ENCODE measurements around the gene MAML2. TPM values are rescaled to one million over a fixed set of nuclear protein-coding genes. Genes with fewer than 3 reads are reported as not detected.
A peak's percentile ranks its signal among the peaks of the same experiment; 100 is the strongest.

The MAML2 gene
- total RNA-seq, 4 donors from 2014 or later, result 19.0 to 36.4 (median 31.4) TPM

GRCh38 chr11:96388891-96389719 is 46.1 kb upstream of the MAML2 start:
- no peak for DNase-seq
- Histone ChIP-seq H3K4me3 (replicated peaks in 1 of 3) (peak overlapping the region; percentile 65 to 88 (median 75)), H3K27ac (peak overlapping the region; percentile 58 to 79 (median 79)), H3K36me3 (no peaks in the 10 kb centered on the region), H3K4me1 (peaks cover 8 to 15% of the 10 kb centered on the region in 2 donors), H3K27me3 (no peaks in the 10 kb centered on the region), H3K9me3 (no peaks in the 10 kb centered on the region)
- WGBS, 2 donors, result 0 to 1% methylated on average over 22 to 26 of the region's 30 CpGs
- intact Hi-C loops (cut with DNase I), result no loop called here
- TF ChIP-seq POLR2A (IDR thresholded peaks at IDR 0.05), result no peak
- TF ChIP-seq, protein P1, sequence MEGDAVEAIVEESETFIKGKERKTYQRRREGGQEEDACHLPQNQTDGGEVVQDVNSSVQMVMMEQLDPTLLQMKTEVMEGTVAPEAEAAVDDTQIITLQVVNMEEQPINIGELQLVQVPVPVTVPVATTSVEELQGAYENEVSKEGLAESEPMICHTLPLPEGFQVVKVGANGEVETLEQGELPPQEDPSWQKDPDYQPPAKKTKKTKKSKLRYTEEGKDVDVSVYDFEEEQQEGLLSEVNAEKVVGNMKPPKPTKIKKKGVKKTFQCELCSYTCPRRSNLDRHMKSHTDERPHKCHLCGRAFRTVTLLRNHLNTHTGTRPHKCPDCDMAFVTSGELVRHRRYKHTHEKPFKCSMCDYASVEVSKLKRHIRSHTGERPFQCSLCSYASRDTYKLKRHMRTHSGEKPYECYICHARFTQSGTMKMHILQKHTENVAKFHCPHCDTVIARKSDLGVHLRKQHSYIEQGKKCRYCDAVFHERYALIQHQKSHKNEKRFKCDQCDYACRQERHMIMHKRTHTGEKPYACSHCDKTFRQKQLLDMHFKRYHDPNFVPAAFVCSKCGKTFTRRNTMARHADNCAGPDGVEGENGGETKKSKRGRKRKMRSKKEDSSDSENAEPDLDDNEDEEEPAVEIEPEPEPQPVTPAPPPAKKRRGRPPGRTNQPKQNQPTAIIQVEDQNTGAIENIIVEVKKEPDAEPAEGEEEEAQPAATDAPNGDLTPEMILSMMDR (IDR thresholded peaks at IDR 0.05), result peak in 1 of 6 experiments; percentile 16

- WGBS, 2 donors, result 90% methylated on average over 2 of the region's 2 CpGs
Observed at GRCh38 chr11:96385187-96385586, 42.2 kb upstream of the MAML2 start.

GRCh38 chr11:96384156-96384555 is 41.2 kb upstream of the MAML2 start:
- no peak for DNase-seq
- H3K4me1 ChIP-seq, result peaks cover 0 to 8% of the 10 kb centered on the region in 2 donors
- no peak overlapping the region for H3K4me3 ChIP-seq (replicated peaks in 1 of 3)
- peaks cover 4 to 5% of the 10 kb centered on the region in 2 donors for H3K36me3 ChIP-seq
- no peak overlapping the region for H3K27ac ChIP-seq
- TF ChIP-seq, protein P1 (IDR thresholded peaks at IDR 0.05), result no peak
- no peak for TF ChIP-seq POLR2A (IDR thresholded peaks at IDR 0.05)
- no peaks in the 10 kb centered on the region for H3K9me3 ChIP-seq
- no peaks in the 10 kb centered on the region for H3K27me3 ChIP-seq
- intact Hi-C loops (cut with DNase I), result no loop called here
- 62 to 68% methylated on average over 3 of the region's 3 CpGs for WGBS, 2 donors

More at GRCh38 chr11:96385187-96385586, 42.2 kb upstream of the MAML2 start:
- Histone ChIP-seq H3K27ac (no peak overlapping the region), H3K9me3 (no peaks in the 10 kb centered on the region), H3K4me1 (peaks cover 0 to 8% of the 10 kb centered on the region in 2 donors), H3K27me3 (no peaks in the 10 kb centered on the region), H3K36me3 (peaks cover 4 to 5% of the 10 kb centered on the region in 2 donors), H3K4me3 (replicated peaks in 1 of 3) (no peak overlapping the region)
- TF ChIP-seq, protein P1 (IDR thresholded peaks at IDR 0.05), result no peak
- no peak for TF ChIP-seq POLR2A (IDR thresholded peaks at IDR 0.05)
- intact Hi-C loops (cut with DNase I), result no loop called here
- no peak for DNase-seq

DNA sequence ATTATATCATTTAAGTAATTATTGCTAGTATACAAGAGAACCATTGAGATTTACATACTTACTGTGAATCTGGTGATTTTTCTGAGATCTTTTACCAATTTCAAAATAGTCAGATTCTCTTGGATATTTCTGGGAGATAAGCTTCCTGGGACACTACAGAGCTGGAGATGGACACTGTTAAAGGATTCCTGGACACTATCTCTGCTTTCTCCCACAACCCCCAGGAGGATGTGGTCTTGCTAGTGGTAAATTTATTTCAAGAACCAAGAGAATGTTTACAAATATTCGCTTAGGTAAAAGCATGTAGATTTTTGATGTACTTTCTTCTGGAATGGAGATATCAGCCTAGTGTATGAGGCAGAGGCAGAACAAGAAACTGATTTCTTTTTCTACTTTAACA is 33.8 kb upstream of the MAML2 start:
- intact Hi-C loops (cut with DNase I), result no loop called here
- 83 to 97% methylated on average over 1 of the region's 1 CpG for WGBS, 2 donors
- H3K4me3 ChIP-seq (replicated peaks in 1 of 3), result no peak overlapping the region
- H3K4me1 ChIP-seq, result no peaks in the 10 kb centered on the region
- H3K9me3 ChIP-seq, result no peaks in the 10 kb centered on the region
- no peaks in the 10 kb centered on the region for H3K27me3 ChIP-seq
- peaks cover 0 to under 1% of the 10 kb centered on the region in 2 donors for H3K36me3 ChIP-seq
- no peak for DNase-seq
- no peak overlapping the region for H3K27ac ChIP-seq
- TF ChIP-seq POLR2A (IDR thresholded peaks at IDR 0.05), result no peak
- TF ChIP-seq, protein P1 (IDR thresholded peaks at IDR 0.05), result no peak

- Histone ChIP-seq H3K27me3 (no peaks in the 10 kb centered on the region), H3K27ac (no peak overlapping the region), H3K36me3 (no peaks in the 10 kb centered on the region), H3K9me3 (no peaks in the 10 kb centered on the region), H3K4me1 (no peaks in the 10 kb centered on the region), H3K4me3 (replicated peaks in 1 of 3) (no peak overlapping the region)
- TF ChIP-seq, protein P1 (IDR thresholded peaks at IDR 0.05), result no peak
- TF ChIP-seq POLR2A (IDR thresholded peaks at IDR 0.05), result no peak
- no peak for DNase-seq
- intact Hi-C loops (cut with DNase I), result no loop called here
- WGBS, 2 donors, result 94 to 97% methylated on average over 4 of the region's 4 CpGs
Observed at GRCh38 chr11:96373826-96374225, 30.8 kb upstream of the MAML2 start.
